Muscle layer of colon (tissue), 2 donors: Measurements from ENCODE around the gene TBC1D16.

ENCODE experiments used
- H3K27ac ChIP-seq: one replicate; pipeline ENCODE4 v1.7.0; 2013; ENCODE audit warnings: low read depth, mild to moderate bottlenecking, low read length, moderate library complexity
- H3K27me3 ChIP-seq, 2 donors: one replicate each; pipeline ENCODE4 v1.7.0; 2013; ENCODE audit warnings: low read length in 2 of 2, mild to moderate bottlenecking in 2 of 2; ENCODE audit not compliant: insufficient read depth in 2 of 2, control insufficient read depth in 1 of 2
- H3K36me3 ChIP-seq: one replicate; pipeline ENCODE4 v1.7.0; 2013; ENCODE audit warnings: mild to moderate bottlenecking, low read length; ENCODE audit not compliant: insufficient read depth
- H3K4me1 ChIP-seq: one replicate; pipeline ENCODE4 v1.7.0; 2013; ENCODE audit warnings: mild to moderate bottlenecking, low read length; ENCODE audit not compliant: insufficient read depth
- H3K4me3 ChIP-seq, 2 donors: one replicate each; pipeline ENCODE4 v1.7.0; 2013; ENCODE audit warnings: low read length in 2 of 2, low read depth in 1 of 2, mild to moderate bottlenecking in 1 of 2, moderate library complexity in 1 of 2
- H3K9ac ChIP-seq: one replicate; pipeline ENCODE4 v1.7.0; 2013; ENCODE audit warnings: low read length
- H3K9me3 ChIP-seq: one replicate; pipeline ENCODE4 v1.7.0; 2013; ENCODE audit warnings: mild to moderate bottlenecking, low read length
- donor health status: abdominal sarcoma.
- donor health status: Adenocarcinoma of cecum.

The TBC1D16 gene

GRCh38 chr17:79920751-79921410, 114.8 kb downstream of the TBC1D16 start:
- H3K9ac ChIP-seq = no peak overlapping the region
- peaks cover 12% of the 10 kb centered on the region for H3K4me1 ChIP-seq
- no peaks in the 10 kb centered on the region for H3K9me3 ChIP-seq
- peaks cover 4 to 43% of the 10 kb centered on the region in 2 donors for H3K27me3 ChIP-seq
- H3K27ac ChIP-seq = no peak overlapping the region
- H3K4me3 ChIP-seq = no peak overlapping the region
- no peaks in the 10 kb centered on the region for H3K36me3 ChIP-seq

GRCh38 chr17:79919862-79920720, 115.6 kb downstream of the TBC1D16 start:
- Histone ChIP-seq H3K27ac (no peak overlapping the region), H3K27me3 (peaks cover 4 to 48% of the 10 kb centered on the region in 2 donors), H3K9ac (no peak overlapping the region), H3K4me3 (no peak overlapping the region), H3K4me1 (peaks cover 12% of the 10 kb centered on the region), H3K9me3 (no peaks in the 10 kb centered on the region), H3K36me3 (no peaks in the 10 kb centered on the region)

GRCh38 chr17:79919164-79919585, 116.5 kb downstream of the TBC1D16 start:
- peaks cover 12% of the 10 kb centered on the region for H3K4me1 ChIP-seq
- H3K27me3 ChIP-seq = peaks cover 4 to 47% of the 10 kb centered on the region in 2 donors
- no peak overlapping the region for H3K4me3 ChIP-seq
- no peak overlapping the region for H3K27ac ChIP-seq
- H3K9me3 ChIP-seq = no peaks in the 10 kb centered on the region
- H3K9ac ChIP-seq = no peak overlapping the region
- H3K36me3 ChIP-seq = no peaks in the 10 kb centered on the region

- H3K36me3 ChIP-seq = no peaks in the 10 kb centered on the region
- no peak overlapping the region for H3K9ac ChIP-seq
- no peaks in the 10 kb centered on the region for H3K9me3 ChIP-seq
- H3K4me1 ChIP-seq = peaks cover 12% of the 10 kb centered on the region
- no peak overlapping the region for H3K4me3 ChIP-seq
- peaks cover 4 to 46% of the 10 kb centered on the region in 2 donors for H3K27me3 ChIP-seq
- H3K27ac ChIP-seq = no peak overlapping the region
Measured at GRCh38 chr17:79918581-79919163, 117.0 kb downstream of the TBC1D16 start.

GRCh38 chr17:79917902-79918484, 117.7 kb downstream of the TBC1D16 start:
- no peak overlapping the region for H3K27ac ChIP-seq
- no peak overlapping the region for H3K4me3 ChIP-seq
- peaks cover 4 to 46% of the 10 kb centered on the region in 2 donors for H3K27me3 ChIP-seq
- H3K9me3 ChIP-seq = no peaks in the 10 kb centered on the region
- no peaks in the 10 kb centered on the region for H3K36me3 ChIP-seq
- H3K4me1 ChIP-seq = peaks cover 12% of the 10 kb centered on the region
- H3K9ac ChIP-seq = no peak overlapping the region

- no peak overlapping the region for H3K9ac ChIP-seq
- H3K27me3 ChIP-seq = peaks cover 4 to 44% of the 10 kb centered on the region in 2 donors
- peaks cover 12% of the 10 kb centered on the region for H3K4me1 ChIP-seq
- no peaks in the 10 kb centered on the region for H3K9me3 ChIP-seq
- no peak overlapping the region for H3K4me3 ChIP-seq
- H3K36me3 ChIP-seq = no peaks in the 10 kb centered on the region
- no peak overlapping the region for H3K27ac ChIP-seq
Measured at GRCh38 chr17:79916991-79917901, 118.4 kb downstream of the TBC1D16 start.

- H3K36me3 ChIP-seq = no peaks in the 10 kb centered on the region
- no peak overlapping the region for H3K9ac ChIP-seq
- peaks cover 3 to 41% of the 10 kb centered on the region in 2 donors for H3K27me3 ChIP-seq
- H3K9me3 ChIP-seq = no peaks in the 10 kb centered on the region
- no peak overlapping the region for H3K4me3 ChIP-seq
- H3K4me1 ChIP-seq = peaks cover 12% of the 10 kb centered on the region
- H3K27ac ChIP-seq = no peak overlapping the region
Measured at GRCh38 chr17:79916506-79916905, 119.2 kb downstream of the TBC1D16 start.

- no peaks in the 10 kb centered on the region for H3K36me3 ChIP-seq
- peaks cover 12% of the 10 kb centered on the region for H3K4me1 ChIP-seq
- H3K9ac ChIP-seq = no peak overlapping the region
- peaks cover 0 to 36% of the 10 kb centered on the region in 2 donors for H3K27me3 ChIP-seq
- no peak overlapping the region for H3K27ac ChIP-seq
- H3K9me3 ChIP-seq = no peaks in the 10 kb centered on the region
- H3K4me3 ChIP-seq = no peak overlapping the region
Measured at GRCh38 chr17:79915850-79916430, 119.7 kb downstream of the TBC1D16 start.

- H3K4me3 ChIP-seq = no peak overlapping the region
- no peaks in the 10 kb centered on the region for H3K9me3 ChIP-seq
- H3K9ac ChIP-seq = no peak overlapping the region
- peaks cover 0 to 27% of the 10 kb centered on the region in 2 donors for H3K27me3 ChIP-seq
- peaks cover 12% of the 10 kb centered on the region for H3K4me1 ChIP-seq
- no peaks in the 10 kb centered on the region for H3K36me3 ChIP-seq
- no peak overlapping the region for H3K27ac ChIP-seq
Measured at GRCh38 chr17:79914813-79915740, 120.6 kb downstream of the TBC1D16 start.
